Testis (tissue), 2 donors: Measurements from ENCODE around the gene BCL7A.

Experiments
- CTCF ChIP-seq, 3 experiments: fragments of 450-650 bp in 2 of 3; fragments of 200-600 bp in 1 of 3; sonication (generic) in 1 of 3; IDR thresholded peaks; one replicate each; pipeline ENCODE4 v1.5.1; 2016 to 2019; ENCODE audit warnings: antibody characterized with exemption in 3 of 3, mild to moderate bottlenecking in 2 of 3, moderate library complexity in 1 of 3
- POLR2A ChIP-seq: fragments of 450-650 bp; IDR thresholded peaks from one replicate; pipeline ENCODE4 v1.6.1; 2017; ENCODE audit warnings: antibody characterized with exemption, mild to moderate bottlenecking, moderate library complexity

GRCh38 chr12:122051231-122051876 is 29.7 kb downstream of the BCL7A start:
- TF ChIP-seq CTCF (IDR thresholded peaks at IDR 0.05) = no peak
- TF ChIP-seq POLR2A = no peak
